GM18867 (cell line): Measurements from ENCODE around the gene RPS6KA4.
"Not testable (repeated sequence)": the region's sequence is repeated elsewhere in the genome, so short reads cannot be mapped to it uniquely, and the experiment has no call there.

Source experiments
- ATAC-seq: cut with Tn5 transposase; IDR thresholded peaks from one replicate; pipeline ENCODE4 v1.9.1; 2021; ENCODE audit warnings: mild to moderate bottlenecking, moderate library complexity; ENCODE audit not compliant: unreplicated experiment

The RPS6KA4 gene

DNA sequence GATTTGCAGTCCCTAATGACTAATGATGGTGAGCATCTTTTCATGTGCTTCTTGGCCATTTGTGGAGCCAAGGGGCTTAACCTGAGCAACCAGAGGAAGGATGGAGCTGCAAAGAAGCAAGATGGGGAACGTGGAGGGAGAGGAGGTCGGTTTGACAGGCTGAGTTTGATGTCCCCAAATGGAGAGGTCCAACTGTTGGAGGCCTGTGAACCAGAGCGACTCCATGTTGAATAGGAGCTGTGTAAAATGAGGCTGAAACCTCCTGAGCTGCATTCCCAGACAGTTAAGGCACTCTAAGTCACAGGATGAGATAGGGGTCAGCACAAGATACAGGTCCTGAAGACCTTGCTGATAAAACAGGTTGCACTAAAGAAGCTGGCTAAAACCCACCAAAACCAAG is 54.5 kb downstream of the RPS6KA4 start:
- no peak for ATAC-seq

DNA sequence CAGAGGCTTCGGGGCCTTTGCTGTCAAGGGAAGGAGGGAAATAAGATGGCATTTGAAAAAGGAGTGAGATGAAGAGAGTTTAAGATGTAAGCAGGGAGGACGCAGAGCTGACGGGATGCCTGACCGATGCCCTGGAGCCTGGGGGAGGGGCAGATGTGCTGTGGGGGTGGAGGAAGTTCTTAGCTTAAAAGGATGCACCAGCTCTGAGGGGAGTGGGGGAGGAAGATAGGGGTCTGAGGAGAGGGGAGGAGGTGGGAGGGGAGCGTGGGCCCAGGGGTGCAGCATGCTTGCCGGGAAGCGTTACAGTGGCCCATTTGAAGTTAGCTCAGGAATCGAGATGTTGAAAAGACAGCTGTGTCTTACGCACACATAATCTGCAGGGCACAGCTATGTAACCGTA is 56.3 kb downstream of the RPS6KA4 start:
- ATAC-seq = no peak

DNA sequence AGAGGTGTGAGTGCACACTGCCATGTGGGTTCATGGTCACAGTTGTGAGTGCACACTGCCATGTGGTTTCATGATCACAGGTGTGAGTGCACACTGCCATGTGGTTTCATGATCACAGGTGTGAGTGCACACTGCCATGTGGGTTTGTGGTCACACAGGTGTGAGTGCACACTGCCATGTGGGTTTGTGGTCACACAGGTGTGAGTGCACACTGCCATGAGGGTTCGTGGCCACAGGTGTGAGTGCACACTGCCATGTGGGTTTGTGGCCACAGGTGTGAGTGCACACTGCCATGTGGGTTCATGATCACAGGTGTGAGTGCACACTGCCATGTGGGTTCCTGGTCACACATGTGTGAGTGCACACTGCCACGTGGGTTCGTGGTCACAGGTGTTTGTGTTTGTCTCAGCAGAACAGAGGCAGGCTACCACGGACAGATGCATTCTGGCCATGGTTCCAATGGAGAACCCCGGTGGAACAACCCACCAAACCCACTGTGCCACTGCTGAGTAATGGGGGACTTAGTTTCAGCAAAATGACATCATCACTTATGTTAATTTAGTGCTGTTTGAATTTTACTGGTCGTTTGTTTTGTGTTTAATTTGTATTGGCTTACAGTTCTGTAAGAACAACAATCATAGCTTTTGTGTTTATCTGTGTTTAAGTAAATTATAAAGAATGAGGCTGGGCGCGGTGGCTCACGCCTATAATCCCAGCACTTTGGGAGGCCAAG is 57.2 kb downstream of the RPS6KA4 start:
- no peak for ATAC-seq

DNA sequence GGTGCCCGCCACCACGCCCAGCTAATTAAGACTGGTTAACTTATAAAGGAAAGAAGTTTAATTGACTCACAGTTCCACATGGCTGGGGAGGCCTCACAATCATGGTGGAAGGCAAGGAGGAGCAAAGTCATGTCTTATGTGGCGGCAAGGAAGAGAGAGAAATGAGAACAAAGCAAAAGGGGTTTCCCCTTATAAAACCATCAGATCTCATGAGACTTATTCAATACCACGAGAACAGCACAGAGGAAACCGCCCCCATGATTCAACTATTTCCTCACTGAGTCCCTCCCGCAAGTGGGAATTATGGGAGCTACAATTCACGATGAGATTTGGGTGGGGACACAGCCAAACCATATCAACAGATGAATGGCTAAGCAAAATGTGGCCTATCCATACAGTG is 59.3 kb downstream of the RPS6KA4 start:
- ATAC-seq = not testable (repeated sequence)

- no peak for ATAC-seq
Observed at GRCh38 chr11:64419257-64419790, 60.4 kb downstream of the RPS6KA4 start.

DNA sequence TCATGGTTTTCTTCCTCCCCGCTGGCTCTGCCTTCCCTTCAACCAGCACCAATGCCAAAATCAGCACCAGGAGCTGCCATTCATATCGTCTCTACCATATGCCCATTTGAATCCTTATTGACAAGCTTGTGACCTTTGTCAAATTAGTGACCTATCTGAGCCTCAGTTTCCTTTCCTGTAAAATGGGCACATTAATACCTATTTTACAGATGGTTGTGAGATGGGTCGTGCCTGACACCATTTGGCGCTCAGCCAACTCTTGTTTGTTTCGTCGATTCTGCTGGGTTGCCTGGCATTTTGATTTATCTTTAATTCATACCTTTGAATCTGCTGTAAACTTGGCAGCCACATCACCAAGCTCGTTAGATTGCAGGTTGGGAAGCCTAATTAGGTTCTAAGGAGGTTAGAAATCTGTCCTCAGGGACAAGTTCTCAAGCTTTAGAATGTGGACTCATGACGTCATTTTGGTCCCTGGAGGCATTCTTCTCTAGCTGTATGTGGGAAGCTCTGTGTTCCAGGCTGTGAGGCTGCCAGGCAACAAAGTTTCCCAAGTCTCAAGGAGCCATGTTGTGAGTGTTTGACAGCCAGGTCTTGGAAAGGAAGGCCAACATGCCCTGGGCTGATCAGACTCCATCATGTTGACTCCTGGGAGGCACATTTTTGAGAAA is 61.0 kb downstream of the RPS6KA4 start:
- ATAC-seq = no peak
